ENCODE results near the gene ANO1.

The ANO1 gene

DNA sequence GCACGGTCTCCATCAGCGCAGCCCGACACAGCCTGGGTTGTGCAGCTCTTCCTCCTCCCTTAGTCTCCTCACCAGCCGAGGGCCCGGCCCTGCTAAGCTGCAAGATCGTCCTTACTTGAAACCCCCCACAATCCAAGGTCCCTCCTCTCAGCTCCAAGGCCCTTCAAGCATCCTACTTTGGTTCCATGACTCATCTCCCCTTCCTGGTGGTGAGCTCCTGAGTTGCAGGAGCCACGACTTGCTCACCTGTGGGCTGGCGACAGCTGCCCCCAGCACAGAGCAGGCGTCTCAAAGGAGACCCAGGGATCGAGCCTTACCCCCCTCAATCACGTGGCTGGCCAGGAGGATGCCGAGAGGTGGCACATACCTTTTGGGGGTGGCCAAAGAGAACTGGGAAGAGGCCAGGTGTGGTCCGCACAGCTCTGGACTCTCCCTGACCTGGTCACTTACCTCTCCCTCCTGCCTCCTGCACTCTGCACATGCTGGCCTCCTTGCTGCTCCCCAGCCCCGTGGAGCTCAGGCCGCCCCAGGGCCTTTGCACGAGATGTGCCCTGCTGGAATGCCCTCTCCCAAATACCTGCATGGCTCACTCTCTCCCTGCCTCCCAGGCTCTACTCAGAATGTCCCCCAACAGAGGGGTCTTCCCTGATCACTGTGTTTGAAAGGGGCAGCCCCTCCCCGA lies 89.7 kb downstream of the ANO1 start:
- H3K27ac ChIP-seq, result no peak overlapping the region
- TF ChIP-seq ZFX (IDR thresholded peaks at IDR 0.05; ENCODE audit: borderline replicate concordance) (no peak), CTCF (IDR thresholded peaks at IDR 0.05) (no peak)

- no peak overlapping the region for H3K27ac ChIP-seq
- TF ChIP-seq CTCF (IDR thresholded peaks at IDR 0.05), result no peak
- no peak for TF ChIP-seq ZFX (IDR thresholded peaks at IDR 0.05; ENCODE audit: borderline replicate concordance)
These were observed 90.3 kb downstream of the ANO1 start for GRCh38 chr11:70168405-70168754.

DNA sequence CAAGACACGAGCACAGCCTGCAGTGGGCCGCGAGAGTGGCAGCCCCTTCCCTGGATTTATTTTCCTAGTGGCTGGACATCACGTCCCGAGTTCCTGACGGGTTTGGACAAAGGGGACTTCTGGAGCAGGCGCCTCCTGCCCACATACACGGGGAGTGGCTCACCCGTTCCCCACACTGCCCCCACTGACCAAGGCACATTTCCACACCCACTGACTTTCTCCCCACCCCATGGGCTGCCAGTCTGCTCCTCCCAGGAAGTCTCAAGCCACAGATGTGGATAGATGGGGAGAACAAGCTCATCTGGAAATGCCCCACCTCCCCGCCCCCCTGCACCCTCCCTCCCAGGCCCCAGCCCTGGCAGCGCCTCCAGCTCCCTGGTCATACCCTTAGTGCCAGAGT lies 91.0 kb downstream of the ANO1 start:
- no peak for TF ChIP-seq ZFX (IDR thresholded peaks at IDR 0.05; ENCODE audit: borderline replicate concordance)
- no peak for TF ChIP-seq CTCF (IDR thresholded peaks at IDR 0.05)
- H3K27ac ChIP-seq, result no peak overlapping the region

- H3K27ac ChIP-seq, result no peak overlapping the region
- TF ChIP-seq ZFX (IDR thresholded peaks at IDR 0.05; ENCODE audit: borderline replicate concordance), result no peak
- no peak for TF ChIP-seq CTCF (IDR thresholded peaks at IDR 0.05)
These were observed 91.5 kb downstream of the ANO1 start for GRCh38 chr11:70169632-70170031.

DNA sequence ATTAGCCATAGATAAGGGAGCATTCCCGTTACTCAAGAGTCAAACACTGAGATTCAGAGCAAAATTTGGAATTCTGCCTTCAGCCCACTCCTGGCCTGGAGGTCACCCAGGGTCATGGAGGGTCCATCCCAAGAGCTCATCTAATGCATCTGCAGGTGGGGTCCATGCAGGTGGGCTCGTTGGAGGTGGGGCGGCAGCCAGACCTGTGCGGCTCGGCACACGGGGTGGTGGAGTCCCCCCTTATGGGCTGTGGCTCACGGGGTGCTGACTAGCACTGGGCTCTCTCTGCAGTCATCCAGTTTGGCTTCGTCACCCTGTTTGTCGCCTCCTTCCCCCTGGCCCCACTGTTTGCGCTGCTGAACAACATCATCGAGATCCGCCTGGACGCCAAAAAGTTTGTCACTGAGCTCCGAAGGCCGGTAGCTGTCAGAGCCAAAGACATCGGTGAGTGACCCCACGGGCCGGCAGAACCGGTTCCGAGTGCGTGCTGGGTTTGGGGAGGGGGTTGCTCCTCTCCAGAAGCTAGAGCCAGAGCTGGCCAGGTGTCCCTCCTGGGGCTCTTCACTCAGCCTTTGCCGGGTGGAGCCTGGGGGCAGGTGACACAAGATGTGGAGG lies 92.6 kb downstream of the ANO1 start:
- TF ChIP-seq CTCF (IDR thresholded peaks at IDR 0.05), result no peak
- TF ChIP-seq ZFX (IDR thresholded peaks at IDR 0.05; ENCODE audit: borderline replicate concordance), result no peak
- H3K27ac ChIP-seq, result no peak overlapping the region

DNA sequence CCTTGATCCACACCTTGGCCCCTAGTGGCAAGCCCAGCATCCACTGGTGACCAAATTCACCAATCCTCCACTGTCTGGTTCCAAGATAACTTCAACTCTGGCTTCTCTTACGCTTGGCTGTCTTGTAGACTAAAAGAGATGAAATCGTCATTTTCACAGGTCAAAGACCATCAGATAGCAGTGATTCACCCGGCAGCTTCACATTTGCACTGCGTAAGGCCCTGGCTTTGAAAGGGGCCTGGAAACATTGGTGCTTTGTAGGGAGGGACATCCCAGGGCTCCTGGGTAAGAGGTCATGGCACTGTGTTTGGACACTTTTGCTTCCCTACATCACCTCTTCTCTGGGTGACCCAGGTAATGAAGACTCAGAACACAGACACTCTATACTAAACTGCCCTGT lies 94.9 kb downstream of the ANO1 start:
- H3K27ac ChIP-seq, result no peak overlapping the region
- TF ChIP-seq ZFX (IDR thresholded peaks at IDR 0.05; ENCODE audit: borderline replicate concordance), result no peak
- no peak for TF ChIP-seq CTCF (IDR thresholded peaks at IDR 0.05)

- no peak overlapping the region for H3K27ac ChIP-seq
- TF ChIP-seq CTCF (IDR thresholded peaks at IDR 0.05) (no peak), ZFX (IDR thresholded peaks at IDR 0.05; ENCODE audit: borderline replicate concordance) (no peak)
These were observed 96.6 kb downstream of the ANO1 start for GRCh38 chr11:70174547-70175235.
